Stimulated activated CD4-positive, alpha-beta T cell treated with anti-CD3 and anti-CD28 coated beads, Interleukin-15, amount 100 ng/mL, for 1 hour (primary cell): ENCODE data around the gene PAK6.
A peak's percentile ranks its signal among the peaks of the same experiment; 100 is the strongest.

Source experiments
- DNase-seq, 2 donors: peaks; one replicate each; pipeline ENCODE4 v3.0.0-alpha.2; 2020; ENCODE audit warnings: low read depth in 1 of 2, low spot score in 1 of 2

PAK6 gene

GRCh38 chr15:40290918-40291574 lies 52.2 kb downstream of the PAK6 start:
- DNase-seq, result no peak

DNA sequence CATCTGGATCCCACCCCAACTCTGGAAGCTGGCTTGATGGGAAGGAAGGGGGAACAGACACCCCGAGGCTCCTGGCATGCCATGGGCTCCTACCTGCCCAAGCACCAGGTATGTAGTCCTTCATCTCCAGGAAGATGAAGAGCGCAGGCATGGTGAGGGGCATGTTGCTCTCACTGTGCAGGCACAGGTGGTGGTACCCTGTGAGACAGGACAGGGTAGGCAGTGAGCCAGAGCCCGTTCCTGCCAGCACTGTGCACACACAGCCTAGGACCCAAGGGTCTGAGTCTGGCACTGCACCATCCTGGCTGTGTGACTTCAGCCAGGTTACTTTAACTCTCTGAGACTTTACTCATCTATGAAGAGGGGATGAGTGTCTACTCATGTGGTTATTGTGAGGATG lies 53.4 kb downstream of the PAK6 start:
- DNase-seq, result no peak

DNA sequence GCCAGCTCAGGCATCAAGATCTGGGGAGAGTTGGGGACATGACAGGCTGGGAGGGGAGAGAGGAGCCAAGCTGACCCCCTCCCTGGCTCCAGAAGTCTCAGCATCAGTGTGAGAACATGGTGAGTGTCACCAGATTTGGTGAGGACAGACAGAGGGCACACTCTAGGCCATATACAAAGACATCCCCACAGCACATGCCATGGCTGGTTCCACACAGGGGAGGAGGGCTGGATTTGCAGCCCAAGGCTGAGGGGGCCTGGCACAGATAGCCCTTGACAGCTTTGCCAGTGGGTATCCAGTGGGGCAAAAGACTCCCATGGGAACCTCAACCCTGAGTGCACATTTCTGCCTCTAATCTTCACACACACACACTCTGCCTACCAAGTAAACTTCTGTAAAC lies 54.1 kb downstream of the PAK6 start:
- DNase-seq, result no peak

DNA sequence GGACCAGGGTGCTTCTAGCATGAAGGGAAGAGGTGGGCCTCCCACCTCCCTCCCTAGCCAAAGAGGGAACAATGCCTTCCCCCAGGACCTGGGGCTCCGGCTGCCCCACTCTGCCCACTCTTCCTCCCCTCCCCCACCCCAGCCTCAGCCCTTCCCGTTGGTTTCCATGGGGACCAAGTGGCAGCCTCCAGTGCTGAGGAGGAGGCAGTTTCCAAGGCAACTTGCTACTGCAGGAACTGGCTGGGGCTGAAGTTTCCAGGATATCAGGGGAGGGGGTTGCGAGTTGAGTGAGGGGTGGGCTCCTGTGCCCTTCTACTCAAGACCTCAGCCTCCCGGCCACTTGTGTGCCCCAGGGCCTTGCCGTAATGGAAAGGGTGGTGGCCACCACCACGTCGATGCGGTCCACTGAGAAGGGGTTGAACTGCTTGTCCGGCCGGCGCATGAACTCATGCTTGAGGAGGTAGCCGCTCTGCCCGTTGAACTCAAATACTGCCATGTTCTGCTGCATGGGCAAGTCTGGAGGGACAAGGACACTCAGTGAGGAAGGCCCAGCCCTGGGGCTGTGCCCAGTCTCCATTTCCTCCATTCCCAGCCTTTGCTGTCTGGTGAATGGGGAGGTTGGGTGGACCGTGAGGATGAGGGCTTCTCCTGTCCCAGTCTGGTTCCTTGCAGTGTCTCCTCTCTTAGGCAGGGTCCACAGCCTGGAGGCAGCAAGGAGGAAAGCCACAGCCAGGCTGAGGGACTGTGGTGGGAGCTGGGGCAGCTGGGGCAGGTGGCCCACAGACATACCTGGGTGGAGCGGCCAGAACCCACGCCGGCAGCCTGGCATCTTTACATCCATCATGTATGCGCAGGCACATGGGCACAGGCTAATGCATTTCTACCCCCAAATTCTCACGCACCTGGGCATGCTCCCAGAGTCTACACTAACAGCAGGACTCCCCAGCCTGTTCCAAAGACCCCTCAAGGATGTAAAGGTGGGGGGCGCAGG lies 55.3 kb downstream of the PAK6 start:
- DNase-seq, result no peak

DNA sequence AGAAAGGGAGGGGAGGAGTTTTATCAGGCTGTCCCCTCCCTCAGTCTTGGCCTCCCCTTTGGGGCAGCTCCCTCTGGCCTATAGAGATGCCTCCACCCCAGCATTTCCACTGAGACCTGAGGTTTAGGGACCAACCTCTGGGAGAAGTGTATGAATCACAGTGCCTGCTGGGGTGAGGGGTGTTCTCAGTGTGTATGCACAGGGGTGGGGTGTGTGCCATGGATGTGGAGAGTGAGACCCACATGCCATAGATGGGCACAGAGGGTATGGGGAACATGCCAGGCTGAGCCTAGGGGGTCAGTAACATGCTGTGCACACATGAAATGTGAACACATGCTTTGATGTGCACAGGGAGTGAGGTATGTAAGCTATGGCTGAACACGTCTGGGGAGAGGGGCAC lies 56.4 kb downstream of the PAK6 start:
- DNase-seq, result no peak

DNA sequence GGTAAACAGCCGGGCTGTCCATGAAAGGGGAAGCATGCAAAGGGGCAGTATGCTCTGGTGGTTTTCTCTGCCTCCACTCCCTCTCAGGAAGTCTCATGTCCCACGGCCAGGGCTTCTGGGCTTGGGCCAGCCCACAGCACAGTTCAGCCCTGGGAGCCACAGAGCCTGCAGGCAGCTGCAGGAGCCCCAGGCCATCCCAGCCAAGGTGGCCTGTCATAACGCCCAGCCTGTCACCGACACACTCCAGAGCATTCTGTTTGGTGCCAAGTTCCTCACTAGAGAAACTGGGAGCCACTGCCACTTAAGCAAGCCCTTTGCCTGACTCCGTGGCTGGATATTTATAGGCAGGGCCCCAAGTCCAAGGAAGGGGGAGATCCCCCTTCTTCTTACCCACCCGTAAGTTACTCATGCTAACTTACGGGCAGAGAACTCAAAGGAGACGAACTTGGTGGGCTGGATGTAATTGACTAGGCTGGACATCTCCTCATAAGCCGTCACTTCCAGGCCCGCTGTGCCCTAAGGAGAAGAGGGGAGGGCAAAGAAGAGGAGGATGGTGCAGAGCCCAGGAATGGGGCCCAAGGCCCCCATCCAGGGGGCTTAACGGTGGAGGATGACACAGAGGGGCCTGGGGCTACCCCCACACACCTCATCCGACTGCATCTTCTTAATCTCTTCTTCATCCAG lies 57.2 kb downstream of the PAK6 start:
- no peak for DNase-seq

DNA sequence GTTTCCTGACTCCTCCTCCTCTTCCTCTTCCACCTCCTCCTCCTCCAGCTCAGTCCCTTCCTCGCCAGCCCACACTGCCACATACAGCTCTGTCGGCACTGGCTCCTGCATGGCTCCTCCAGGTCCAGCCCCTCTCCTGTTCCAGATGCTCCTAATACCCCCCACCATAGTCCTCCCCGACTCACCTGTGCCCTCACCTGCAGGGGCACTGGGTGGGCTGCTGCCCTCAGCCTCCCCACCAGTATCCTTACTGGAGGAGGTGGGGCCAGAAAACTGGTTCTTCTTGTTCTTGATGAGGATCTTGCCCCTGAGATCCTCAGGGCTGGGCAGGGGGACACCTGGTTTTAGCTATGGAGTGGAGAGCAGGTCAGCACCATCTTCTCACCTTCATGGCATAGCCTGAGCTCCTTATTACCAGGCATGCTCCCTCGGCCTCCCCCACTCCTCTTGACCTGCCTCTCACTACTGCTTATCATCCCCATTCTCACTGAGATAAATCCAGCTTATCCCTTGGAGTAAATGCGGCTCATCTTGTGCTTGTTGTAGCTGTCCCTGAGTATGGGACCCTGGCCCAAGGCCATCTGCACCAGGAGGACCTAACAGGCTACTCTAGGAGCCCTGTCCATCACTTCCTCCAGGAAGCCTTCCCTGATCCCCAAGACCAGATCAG lies 57.8 kb downstream of the PAK6 start:
- no peak for DNase-seq

DNA sequence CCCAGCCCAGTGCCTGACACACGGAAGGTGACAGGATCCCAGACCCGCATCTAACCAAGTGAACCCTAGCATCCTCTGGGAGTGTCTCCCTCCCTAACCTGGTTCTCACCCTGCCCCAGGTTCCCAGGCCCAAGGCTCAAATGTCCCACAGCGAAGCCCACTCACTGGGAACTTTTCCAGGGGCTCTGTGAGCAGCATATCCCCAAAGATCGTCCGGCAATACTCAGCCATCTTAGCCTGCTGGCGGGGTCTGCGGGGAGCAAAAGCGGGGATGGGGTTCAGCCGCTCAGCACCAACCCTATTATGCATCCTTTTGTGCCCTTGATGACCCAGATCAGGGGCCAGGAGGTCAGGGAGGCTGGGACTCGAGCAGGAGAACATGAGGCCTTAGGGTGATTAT lies 58.5 kb downstream of the PAK6 start:
- no peak for DNase-seq

- no peak for DNase-seq
These were observed 59.5 kb downstream of the PAK6 start for GRCh38 chr15:40298216-40298935.

GRCh38 chr15:40300367-40300766 lies 61.5 kb downstream of the PAK6 start:
- DNase-seq, result no peak

DNA sequence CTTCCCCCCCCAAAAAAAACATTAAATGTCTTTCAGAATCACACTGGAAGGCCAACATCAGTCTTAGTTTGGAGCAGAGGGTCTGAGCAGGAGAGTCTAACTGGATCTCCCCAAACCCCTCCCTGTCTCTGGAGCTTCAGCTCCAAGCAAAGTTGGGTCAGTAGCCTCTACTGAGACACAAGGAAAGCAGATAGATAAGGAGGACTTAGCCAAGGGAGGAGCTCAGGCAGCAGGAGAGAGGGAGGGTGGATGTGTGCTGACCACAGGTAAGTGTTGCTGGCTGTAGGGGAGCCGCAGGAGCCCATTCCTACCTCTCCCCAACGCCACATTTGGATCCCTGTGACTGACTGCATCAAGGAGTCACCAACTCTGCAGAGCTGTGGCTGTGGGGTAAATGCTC lies 61.9 kb downstream of the PAK6 start:
- DNase-seq, result no peak

GRCh38 chr15:40301467-40302179 lies 62.8 kb downstream of the PAK6 start:
- DNase-seq, result no peak

GRCh38 chr15:40302288-40302886 lies 63.5 kb downstream of the PAK6 start:
- no peak for DNase-seq

GRCh38 chr15:40302981-40303380 lies 64.1 kb downstream of the PAK6 start:
- DNase-seq, result no peak

DNA sequence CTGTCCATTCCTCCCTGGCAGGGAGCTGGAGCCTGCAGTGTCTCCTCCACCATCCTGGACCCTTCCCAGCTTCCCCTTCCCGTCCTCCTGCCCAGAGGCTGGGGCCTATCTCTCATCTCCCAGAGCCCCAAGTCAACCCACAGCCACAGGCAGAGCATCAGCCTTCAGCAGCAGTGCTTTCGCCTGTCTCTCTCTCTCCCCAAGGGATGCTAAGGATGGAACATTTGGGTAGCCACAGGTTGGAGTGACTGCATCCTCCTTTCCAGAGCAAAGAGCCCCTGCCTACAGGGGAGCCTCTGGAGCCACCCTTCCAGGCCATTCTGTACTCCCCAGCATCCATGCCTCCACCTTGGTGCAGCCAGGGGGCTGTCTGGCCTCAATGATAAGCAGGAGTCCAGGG lies 64.7 kb downstream of the PAK6 start:
- DNase-seq, result no peak

GRCh38 chr15:40305281-40305680 lies 66.4 kb downstream of the PAK6 start:
- DNase-seq, result no peak

GRCh38 chr15:40306371-40306770 lies 67.5 kb downstream of the PAK6 start:
- no peak for DNase-seq

GRCh38 chr15:40306908-40307307 lies 68.0 kb downstream of the PAK6 start:
- DNase-seq, result no peak

- DNase-seq, result peak; percentile 48 to 54
These were observed 68.8 kb downstream of the PAK6 start, which contains the start of gene PLCB2 for GRCh38 chr15:40307421-40308211. Gene PLCB2 (minus strand): TSS chr15:40307935. CDS start chr15:40307672, 263 bp downstream.
